Measurements from ENCODE around the gene NCAPH2. TPM values are rescaled to one million over a fixed set of nuclear protein-coding genes. Genes with fewer than 3 reads are reported as not detected.

The NCAPH2 gene
- total and polyA plus RNA-seq, 2 of the 8 experiments (the other 6 are each of a cell fraction or from before 2014, with no cell fraction given), result 62.2 to 81.6 TPM

DNA sequence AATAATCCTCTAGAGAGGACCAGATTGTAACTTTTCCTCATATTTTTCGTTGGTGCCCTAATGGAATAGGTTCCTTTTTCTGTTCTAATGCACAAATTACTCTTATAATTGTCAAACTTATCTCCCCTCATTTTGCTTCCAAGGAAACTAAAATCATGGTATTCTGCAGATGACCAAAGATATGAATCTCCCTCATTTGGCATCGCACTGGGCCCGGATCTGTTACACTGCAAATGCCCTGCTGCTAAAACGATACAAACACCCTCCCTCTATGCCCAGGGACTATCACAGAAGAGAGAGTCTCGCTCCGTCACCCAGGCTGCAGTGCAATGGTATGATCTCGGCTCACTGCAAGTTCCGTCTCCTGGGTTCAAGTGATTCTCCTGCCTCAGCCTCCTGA, 45.3 kb downstream of the NCAPH2 start (continued):
- TF ChIP-seq, protein P1, sequence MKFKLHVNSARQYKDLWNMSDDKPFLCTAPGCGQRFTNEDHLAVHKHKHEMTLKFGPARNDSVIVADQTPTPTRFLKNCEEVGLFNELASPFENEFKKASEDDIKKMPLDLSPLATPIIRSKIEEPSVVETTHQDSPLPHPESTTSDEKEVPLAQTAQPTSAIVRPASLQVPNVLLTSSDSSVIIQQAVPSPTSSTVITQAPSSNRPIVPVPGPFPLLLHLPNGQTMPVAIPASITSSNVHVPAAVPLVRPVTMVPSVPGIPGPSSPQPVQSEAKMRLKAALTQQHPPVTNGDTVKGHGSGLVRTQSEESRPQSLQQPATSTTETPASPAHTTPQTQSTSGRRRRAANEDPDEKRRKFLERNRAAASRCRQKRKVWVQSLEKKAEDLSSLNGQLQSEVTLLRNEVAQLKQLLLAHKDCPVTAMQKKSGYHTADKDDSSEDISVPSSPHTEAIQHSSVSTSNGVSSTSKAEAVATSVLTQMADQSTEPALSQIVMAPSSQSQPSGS (IDR thresholded peaks at IDR 0.05; ENCODE audit: low read length), result no peak
- TF ChIP-seq TAF1 (IDR thresholded peaks at IDR 0.05; ENCODE audit: low read depth, low read length) (no peak), ZNF274 (IDR thresholded peaks at IDR 0.05; ENCODE audit: borderline replicate concordance, extremely low read depth, low read length) (no peak), NRF1 (IDR thresholded peaks at IDR 0.05; ENCODE audit: low read depth, low read length) (no peak)

Measured in H1 (cell line).